K562 (cell line): ENCODE data around the gene SIGLEC11. TPM values are rescaled to one million over a fixed set of nuclear protein-coding genes. Genes with fewer than 3 reads are reported as not detected.

ENCODE experiments used
- CBFA2T2 ChIP-seq: fragments of 450-650 bp; conservative IDR thresholded peaks from 2 replicates; pipeline ENCODE4 v1.6.1; 2017; ENCODE audit warnings: mild to moderate bottlenecking
- CHCHD3 ChIP-seq: fragments of 250-450 bp; sonication (Bioruptor Pico); IDR thresholded peaks from 2 replicates; pipeline ENCODE4 v2.1.2; 2022; ENCODE audit warnings: mild to moderate bottlenecking
- SMAD4 ChIP-seq: fragments of 250-450 bp; sonication (Bioruptor Pico); conservative IDR thresholded peaks from 2 replicates; pipeline ENCODE4 v1.8.0; 2021; ENCODE audit warnings: inconsistent platforms, mild to moderate bottlenecking, moderate library complexity
- TCFL5 ChIP-seq: fragments of 250-450 bp; sonication (Bioruptor Pico); conservative IDR thresholded peaks from 2 replicates; pipeline ENCODE4 v1.6.1; 2021; ENCODE audit warnings: mild to moderate bottlenecking, moderate library complexity, matching md5 sums
- ZFX ChIP-seq: sonication (generic); formaldehyde crosslinking; IDR thresholded peaks from 2 replicates; pipeline ENCODE4 v1.8.0; 2022; ENCODE audit warnings: mild to moderate bottlenecking, missing genetic modification reagents, moderate library complexity
- ZNF785 ChIP-seq: fragments of 250-450 bp; sonication (Bioruptor Pico); IDR thresholded peaks from 2 replicates; pipeline ENCODE4 v1.4.0; 2020; ENCODE audit warnings: mild to moderate bottlenecking
- polyA plus RNA-seq, 8 experiments: library from polyadenylated mRNA; depleted of rRNA in 4 of 8; stranded (reverse) in 5 of 8; unstranded in 3 of 8; fragments of >200 nt; fragmentation: Nextera tagmentation in 2 of 8; fragmentation: Illumina TruSeq in 1 of 8; extraction: Ambion mirVana in 2 of 8; extraction: Trizol in 1 of 8; gene quantifications; 2 replicates each; pipeline versions ENCODE4 v1.2.1 to v1.2.3, GENCODE V29; 2011 to 2014; ENCODE audit warnings: inconsistent platforms in 1 of 8, missing spikeins in 1 of 8
- total RNA-seq, 7 experiments: library from RNA; depleted of rRNA in 6 of 7; stranded (reverse); fragments of >200 nt in 6 of 7; fragmentation: Illumina TruSeq in 2 of 7; extraction: Trizol in 2 of 7; gene quantifications; 2 replicates each; pipeline versions ENCODE4 v1.2.1 to v1.2.3, GENCODE V29; 2011 to 2021; ENCODE audit warnings: low replicate concordance in 1 of 7
- TF ChIP-seq, protein P1 (sequence below), 2 experiments: fragments of 450-650 bp; IDR thresholded peaks; 2 replicates each; pipeline ENCODE4 v1.6.1; 2016; ENCODE audit warnings: mild to moderate bottlenecking in 2 of 2, borderline replicate concordance in 1 of 2, low read depth in 1 of 2, moderate library complexity in 1 of 2
- TF ChIP-seq, protein P2 (sequence below): fragments of 250-450 bp; sonication (Bioruptor Pico); IDR thresholded peaks from 2 replicates; pipeline ENCODE4 v1.4.0; 2020; ENCODE audit warnings: mild to moderate bottlenecking
- TF ChIP-seq, protein P3 (sequence below): fragments of 450-650 bp; conservative IDR thresholded peaks from 2 replicates; pipeline ENCODE4 v1.6.1; 2016; ENCODE audit warnings: missing genetic modification characterization, low read depth, mild to moderate bottlenecking, missing compliant biosample characterization, moderate library complexity
- TF ChIP-seq, protein P4 (sequence below): sonication (generic); formaldehyde crosslinking; IDR thresholded peaks from 2 replicates; pipeline ENCODE4 v1.8.1; 2023; ENCODE audit warnings: mild to moderate bottlenecking, missing genetic modification reagents

The SIGLEC11 gene
- total and polyA plus RNA-seq, 9 of the 15 experiments (the other 6 are each of a cell fraction or from before 2014, with no cell fraction given) = not detected

DNA sequence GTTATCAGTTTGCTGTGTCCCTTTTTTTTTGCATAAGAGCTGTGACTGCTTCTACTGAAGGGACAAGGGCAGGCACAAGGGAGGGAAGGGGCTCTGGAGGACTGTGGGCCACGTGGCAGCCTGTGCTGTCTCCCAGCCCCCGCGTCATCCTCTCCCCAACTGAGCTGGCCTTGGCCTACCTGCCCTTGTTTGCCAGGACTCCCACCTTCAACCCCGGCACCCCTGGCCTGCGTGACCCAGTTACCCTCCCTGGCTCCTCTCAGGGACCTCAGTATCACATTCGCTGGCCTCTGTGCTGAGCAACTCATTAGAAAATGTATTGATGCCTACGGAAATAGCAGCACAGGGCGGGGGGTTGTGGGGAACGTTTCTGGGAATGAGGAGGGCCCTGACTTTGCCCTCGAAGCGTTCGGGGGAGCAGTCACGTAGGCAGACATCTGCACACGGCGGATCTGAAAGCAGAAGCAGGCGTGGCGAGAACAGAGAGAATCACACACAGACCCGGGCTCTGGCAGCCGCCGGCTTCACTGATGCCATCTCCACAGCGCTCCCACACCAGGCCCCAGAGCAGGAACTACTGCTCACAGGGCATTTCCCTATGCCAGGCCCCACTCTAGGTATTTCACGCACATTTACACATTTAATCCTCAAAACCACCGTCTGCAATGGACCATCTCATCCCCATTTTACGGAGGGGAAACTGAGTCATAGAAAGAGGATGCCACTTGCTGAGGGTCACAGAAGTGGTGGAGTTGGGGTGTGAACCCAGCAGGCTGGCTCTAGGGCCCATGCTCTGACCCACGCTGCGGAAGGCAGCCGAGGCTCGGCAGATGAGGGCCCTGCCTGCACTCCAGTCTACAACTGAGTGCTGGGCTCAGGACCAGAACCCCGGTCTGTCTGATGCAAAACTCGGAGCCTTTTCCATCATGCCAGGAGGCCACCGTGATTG is 37.6 kb downstream of the SIGLEC11 start (continued):
- TF ChIP-seq, protein P1, sequence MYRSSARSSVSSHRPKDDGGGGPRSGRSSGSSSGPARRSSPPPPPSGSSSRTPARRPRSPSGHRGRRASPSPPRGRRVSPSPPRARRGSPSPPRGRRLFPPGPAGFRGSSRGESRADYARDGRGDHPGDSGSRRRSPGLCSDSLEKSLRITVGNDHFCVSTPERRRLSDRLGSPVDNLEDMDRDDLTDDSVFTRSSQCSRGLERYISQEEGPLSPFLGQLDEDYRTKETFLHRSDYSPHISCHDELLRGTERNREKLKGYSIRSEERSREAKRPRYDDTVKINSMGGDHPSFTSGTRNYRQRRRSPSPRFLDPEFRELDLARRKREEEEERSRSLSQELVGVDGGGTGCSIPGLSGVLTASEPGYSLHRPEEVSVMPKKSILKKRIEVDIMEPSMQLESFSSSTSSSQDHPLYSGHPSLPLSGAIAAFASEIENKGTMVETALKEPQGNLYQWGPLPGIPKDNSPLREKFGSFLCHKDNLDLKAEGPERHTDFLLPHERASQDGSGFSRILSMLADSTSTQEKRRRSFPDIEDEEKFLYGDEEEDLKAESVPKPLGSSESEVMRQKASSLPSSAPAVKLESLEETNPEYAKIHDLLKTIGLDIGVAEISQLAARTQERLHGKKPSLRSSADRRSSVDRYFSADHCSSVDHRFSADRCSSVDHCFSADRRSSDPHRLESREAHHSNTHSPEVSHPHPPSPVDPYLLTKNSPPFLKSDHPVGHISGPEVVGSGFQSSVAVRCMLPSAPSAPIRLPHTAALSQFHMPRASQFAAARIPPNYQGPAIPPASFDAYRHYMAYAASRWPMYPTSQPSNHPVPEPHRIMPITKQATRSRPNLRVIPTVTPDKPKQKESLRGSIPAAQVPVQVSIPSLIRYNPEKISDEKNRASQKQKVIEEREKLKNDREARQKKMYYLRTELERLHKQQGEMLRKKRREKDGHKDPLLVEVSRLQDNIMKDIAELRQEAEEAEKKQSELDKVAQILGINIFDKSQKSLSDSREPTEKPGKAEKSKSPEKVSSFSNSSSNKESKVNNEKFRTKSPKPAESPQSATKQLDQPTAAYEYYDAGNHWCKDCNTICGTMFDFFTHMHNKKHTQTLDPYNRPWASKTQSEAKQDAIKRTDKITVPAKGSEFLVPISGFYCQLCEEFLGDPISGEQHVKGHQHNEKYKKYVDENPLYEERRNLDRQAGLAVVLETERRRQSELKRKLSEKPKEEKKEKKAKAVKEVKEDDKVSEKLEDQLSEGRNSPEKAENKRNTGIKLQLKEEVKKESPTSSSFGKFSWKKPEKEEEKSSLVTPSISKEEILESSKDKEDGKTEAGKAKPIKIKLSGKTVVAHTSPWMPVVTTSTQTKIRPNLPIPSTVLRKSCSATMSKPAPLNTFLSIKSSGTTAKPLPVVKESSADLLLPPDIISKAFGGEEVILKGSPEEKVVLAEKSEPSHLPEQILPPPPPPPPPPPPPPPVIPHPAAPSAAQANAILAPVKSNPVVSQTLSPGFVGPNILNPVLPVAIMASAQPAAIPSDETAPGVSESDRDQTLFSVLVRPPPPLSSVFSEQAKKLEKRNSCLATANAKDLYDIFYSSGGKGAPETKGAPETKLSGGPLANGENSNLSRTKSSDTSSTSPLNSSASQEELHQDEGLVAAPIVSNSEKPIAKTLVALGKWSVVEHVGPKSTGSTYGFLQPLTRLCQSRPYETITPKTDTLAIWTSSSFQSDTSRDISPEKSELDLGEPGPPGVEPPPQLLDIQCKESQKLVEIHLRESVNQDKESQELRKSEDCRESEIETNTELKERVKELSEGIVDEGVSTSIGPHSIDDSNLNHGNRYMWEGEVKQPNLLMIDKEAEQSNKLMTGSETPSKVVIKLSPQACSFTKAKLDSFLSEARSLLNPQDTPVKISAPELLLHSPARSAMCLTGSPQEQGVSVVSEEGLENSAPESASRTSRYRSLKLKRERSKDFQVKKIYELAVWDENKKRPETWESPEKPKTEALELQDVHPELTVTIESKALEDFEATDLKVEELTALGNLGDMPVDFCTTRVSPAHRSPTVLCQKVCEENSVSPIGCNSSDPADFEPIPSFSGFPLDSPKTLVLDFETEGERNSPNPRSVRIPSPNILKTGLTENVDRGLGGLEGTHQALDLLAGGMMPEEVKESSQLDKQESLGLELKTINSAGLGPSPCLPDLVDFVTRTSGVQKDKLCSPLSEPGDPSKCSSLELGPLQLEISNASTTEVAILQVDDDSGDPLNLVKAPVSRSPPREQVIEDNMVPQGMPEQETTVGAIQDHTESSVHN (IDR thresholded peaks at IDR 0.05; ENCODE audit: borderline replicate concordance in 1 of 2, low read depth in 1 of 2) = no peak
- TF ChIP-seq, protein P2, sequence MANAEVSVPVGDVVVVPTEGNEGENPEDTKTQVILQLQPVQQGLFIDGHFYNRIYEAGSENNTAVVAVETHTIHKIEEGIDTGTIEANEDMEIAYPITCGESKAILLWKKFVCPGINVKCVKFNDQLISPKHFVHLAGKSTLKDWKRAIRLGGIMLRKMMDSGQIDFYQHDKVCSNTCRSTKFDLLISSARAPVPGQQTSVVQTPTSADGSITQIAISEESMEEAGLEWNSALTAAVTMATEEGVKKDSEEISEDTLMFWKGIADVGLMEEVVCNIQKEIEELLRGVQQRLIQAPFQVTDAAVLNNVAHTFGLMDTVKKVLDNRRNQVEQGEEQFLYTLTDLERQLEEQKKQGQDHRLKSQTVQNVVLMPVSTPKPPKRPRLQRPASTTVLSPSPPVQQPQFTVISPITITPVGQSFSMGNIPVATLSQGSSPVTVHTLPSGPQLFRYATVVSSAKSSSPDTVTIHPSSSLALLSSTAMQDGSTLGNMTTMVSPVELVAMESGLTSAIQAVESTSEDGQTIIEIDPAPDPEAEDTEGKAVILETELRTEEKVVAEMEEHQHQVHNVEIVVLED (CRISPR knock-in tag) = no peak
- TF ChIP-seq, protein P3, sequence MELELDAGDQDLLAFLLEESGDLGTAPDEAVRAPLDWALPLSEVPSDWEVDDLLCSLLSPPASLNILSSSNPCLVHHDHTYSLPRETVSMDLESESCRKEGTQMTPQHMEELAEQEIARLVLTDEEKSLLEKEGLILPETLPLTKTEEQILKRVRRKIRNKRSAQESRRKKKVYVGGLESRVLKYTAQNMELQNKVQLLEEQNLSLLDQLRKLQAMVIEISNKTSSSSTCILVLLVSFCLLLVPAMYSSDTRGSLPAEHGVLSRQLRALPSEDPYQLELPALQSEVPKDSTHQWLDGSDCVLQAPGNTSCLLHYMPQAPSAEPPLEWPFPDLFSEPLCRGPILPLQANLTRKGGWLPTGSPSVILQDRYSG (tag) = no peak
- TF ChIP-seq, protein P4, sequence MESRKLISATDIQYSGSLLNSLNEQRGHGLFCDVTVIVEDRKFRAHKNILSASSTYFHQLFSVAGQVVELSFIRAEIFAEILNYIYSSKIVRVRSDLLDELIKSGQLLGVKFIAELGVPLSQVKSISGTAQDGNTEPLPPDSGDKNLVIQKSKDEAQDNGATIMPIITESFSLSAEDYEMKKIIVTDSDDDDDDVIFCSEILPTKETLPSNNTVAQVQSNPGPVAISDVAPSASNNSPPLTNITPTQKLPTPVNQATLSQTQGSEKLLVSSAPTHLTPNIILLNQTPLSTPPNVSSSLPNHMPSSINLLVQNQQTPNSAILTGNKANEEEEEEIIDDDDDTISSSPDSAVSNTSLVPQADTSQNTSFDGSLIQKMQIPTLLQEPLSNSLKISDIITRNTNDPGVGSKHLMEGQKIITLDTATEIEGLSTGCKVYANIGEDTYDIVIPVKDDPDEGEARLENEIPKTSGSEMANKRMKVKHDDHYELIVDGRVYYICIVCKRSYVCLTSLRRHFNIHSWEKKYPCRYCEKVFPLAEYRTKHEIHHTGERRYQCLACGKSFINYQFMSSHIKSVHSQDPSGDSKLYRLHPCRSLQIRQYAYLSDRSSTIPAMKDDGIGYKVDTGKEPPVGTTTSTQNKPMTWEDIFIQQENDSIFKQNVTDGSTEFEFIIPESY (CRISPR knock-in tag) = no peak
- no peak for TF ChIP-seq ZNF785
- TF ChIP-seq CBFA2T2 = no peak
- no peak for TF ChIP-seq CHCHD3
- no peak for TF ChIP-seq ZFX (CRISPR knock-in tag)
- TF ChIP-seq SMAD4 (CRISPR knock-in tag) = peak; percentile 9
- no peak for TF ChIP-seq TCFL5 (CRISPR knock-in tag)
